ENCODE measurements around the gene TERT.

DNA sequence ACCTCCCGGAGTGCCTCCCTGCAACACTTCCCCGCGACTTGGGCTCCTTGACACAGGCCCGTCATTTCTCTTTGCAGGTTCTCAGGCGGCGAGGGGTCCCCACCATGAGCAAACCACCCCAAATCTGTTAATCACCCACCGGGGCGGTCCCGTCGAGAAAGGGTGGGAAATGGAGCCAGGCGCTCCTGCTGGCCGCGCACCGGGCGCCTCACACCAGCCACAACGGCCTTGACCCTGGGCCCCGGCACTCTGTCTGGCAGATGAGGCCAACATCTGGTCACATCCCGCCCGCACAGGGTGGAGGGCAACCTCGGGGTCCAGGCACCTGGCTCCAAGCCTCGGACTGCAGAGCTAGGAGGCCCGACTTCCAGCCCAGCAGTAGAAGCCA lies 776 bp upstream of the TERT start:
- TF ChIP-seq REST (tag by site-specific recombination; IDR thresholded peaks at IDR 0.05) (no peak), ZNF777 (tag by site-specific recombination; IDR thresholded peaks at IDR 0.05; ENCODE audit: borderline replicate concordance) (no peak), ZNF302 (tag by site-specific recombination; IDR thresholded peaks at IDR 0.05; ENCODE audit: low read depth) (no peak), ZNF664 (tag by site-specific recombination; IDR thresholded peaks at IDR 0.05) (no peak), KLF1 (tag by site-specific recombination; IDR thresholded peaks at IDR 0.05) (no peak), ZNF138 (tag by site-specific recombination; IDR thresholded peaks at IDR 0.05; ENCODE audit: borderline replicate concordance) (no peak), ZBTB7A (tag by site-specific recombination; IDR thresholded peaks at IDR 0.05; ENCODE audit: low read depth) (no peak), ZNF335 (tag by site-specific recombination; conservative IDR thresholded peaks at IDR 0.05) (no peak), ZNF843 (tag by site-specific recombination; IDR thresholded peaks at IDR 0.05) (no peak), MZF1 (tag by site-specific recombination; IDR thresholded peaks at IDR 0.05; ENCODE audit: borderline replicate concordance) (no peak)
- TF ChIP-seq, protein P1, sequence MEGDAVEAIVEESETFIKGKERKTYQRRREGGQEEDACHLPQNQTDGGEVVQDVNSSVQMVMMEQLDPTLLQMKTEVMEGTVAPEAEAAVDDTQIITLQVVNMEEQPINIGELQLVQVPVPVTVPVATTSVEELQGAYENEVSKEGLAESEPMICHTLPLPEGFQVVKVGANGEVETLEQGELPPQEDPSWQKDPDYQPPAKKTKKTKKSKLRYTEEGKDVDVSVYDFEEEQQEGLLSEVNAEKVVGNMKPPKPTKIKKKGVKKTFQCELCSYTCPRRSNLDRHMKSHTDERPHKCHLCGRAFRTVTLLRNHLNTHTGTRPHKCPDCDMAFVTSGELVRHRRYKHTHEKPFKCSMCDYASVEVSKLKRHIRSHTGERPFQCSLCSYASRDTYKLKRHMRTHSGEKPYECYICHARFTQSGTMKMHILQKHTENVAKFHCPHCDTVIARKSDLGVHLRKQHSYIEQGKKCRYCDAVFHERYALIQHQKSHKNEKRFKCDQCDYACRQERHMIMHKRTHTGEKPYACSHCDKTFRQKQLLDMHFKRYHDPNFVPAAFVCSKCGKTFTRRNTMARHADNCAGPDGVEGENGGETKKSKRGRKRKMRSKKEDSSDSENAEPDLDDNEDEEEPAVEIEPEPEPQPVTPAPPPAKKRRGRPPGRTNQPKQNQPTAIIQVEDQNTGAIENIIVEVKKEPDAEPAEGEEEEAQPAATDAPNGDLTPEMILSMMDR (tag by site-specific recombination; IDR thresholded peaks at IDR 0.05) = no peak
- TF ChIP-seq, protein P2, sequence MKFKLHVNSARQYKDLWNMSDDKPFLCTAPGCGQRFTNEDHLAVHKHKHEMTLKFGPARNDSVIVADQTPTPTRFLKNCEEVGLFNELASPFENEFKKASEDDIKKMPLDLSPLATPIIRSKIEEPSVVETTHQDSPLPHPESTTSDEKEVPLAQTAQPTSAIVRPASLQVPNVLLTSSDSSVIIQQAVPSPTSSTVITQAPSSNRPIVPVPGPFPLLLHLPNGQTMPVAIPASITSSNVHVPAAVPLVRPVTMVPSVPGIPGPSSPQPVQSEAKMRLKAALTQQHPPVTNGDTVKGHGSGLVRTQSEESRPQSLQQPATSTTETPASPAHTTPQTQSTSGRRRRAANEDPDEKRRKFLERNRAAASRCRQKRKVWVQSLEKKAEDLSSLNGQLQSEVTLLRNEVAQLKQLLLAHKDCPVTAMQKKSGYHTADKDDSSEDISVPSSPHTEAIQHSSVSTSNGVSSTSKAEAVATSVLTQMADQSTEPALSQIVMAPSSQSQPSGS (tag by site-specific recombination; IDR thresholded peaks at IDR 0.05; ENCODE audit: low read depth) = no peak
- TF ChIP-seq, protein P3, sequence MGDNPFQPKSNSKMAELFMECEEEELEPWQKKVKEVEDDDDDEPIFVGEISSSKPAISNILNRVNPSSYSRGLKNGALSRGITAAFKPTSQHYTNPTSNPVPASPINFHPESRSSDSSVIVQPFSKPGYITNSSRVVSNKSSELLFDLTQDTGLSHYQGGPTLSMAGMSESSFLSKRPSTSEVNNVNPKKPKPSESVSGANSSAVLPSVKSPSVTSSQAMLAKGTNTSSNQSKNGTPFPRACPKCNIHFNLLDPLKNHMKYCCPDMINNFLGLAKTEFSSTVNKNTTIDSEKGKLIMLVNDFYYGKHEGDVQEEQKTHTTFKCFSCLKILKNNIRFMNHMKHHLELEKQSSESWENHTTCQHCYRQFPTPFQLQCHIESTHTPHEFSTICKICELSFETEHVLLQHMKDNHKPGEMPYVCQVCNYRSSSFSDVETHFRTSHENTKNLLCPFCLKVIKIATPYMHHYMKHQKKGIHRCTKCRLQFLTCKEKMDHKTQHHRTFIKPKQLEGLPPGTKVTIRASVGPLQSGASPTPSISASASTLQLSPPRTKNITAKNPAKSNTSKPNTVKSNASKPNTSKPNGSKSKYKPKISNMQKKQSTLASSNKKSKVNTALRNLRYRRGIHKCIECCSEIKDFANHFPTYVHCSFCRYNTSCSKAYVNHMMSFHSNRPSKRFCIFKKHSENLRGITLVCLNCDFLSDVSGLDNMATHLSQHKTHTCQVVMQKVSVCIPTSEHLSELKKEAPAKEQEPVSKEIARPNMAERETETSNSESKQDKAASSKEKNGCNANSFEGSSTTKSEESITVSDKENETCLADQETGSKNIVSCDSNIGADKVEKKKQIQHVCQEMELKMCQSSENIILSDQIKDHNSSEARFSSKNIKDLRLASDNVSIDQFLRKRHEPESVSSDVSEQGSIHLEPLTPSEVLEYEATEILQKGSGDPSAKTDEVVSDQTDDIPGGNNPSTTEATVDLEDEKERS (tag by site-specific recombination; IDR thresholded peaks at IDR 0.05) = no peak
